NB4 (cell line): ENCODE results near the gene FGF19.

Experiments used
- DNase-seq: peaks from one replicate; pipeline ENCODE4 v3.0.0; 2010; ENCODE audit warnings: low read depth
- H3K4me3 ChIP-seq: one replicate; pipeline ENCODE4 v1.5.1; 2011; ENCODE audit warnings: mild to moderate bottlenecking, low read depth, low read length, moderate library complexity
- MYC ChIP-seq: IDR thresholded peaks from 2 replicates; pipeline ENCODE4 v1.6.1; 2011; ENCODE audit warnings: low read depth, low read length
- POLR2A ChIP-seq: IDR thresholded peaks from 2 replicates; pipeline ENCODE4 v1.6.1; 2011; ENCODE audit warnings: mild to moderate bottlenecking; ENCODE audit not compliant: insufficient read length; ENCODE audit errors: extremely low read depth
- TF ChIP-seq, protein P1 (sequence below): IDR thresholded peaks from one replicate; pipeline ENCODE4 v1.5.1; 2012; ENCODE audit warnings: low read depth, low read length
- TF ChIP-seq, protein P2 (sequence below): IDR thresholded peaks from 2 replicates; pipeline ENCODE4 v1.6.1; 2011; ENCODE audit warnings: low read depth, low read length

FGF19 gene

DNA sequence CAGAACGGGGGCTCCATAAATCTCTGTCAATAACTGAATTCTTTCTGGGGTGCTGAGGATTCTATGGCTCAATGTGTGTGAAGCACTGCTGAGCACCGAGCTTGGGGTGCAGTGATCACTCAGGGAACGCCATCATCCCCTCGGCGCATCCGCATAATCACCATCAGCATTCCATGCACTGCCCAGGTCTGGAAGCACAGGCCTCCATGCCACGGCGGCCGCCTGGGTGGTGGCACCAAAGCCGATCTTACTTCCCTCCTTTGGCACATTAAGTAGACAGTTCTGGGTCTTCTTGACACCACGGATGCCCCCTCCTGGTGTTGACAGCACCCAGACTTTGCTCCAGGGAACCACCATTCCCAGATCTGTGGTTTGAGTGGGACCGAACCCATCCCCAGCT, 44.2 kb downstream of the FGF19 start:
- no peak for DNase-seq
- no peak overlapping the region for H3K4me3 ChIP-seq
- TF ChIP-seq, protein P1, sequence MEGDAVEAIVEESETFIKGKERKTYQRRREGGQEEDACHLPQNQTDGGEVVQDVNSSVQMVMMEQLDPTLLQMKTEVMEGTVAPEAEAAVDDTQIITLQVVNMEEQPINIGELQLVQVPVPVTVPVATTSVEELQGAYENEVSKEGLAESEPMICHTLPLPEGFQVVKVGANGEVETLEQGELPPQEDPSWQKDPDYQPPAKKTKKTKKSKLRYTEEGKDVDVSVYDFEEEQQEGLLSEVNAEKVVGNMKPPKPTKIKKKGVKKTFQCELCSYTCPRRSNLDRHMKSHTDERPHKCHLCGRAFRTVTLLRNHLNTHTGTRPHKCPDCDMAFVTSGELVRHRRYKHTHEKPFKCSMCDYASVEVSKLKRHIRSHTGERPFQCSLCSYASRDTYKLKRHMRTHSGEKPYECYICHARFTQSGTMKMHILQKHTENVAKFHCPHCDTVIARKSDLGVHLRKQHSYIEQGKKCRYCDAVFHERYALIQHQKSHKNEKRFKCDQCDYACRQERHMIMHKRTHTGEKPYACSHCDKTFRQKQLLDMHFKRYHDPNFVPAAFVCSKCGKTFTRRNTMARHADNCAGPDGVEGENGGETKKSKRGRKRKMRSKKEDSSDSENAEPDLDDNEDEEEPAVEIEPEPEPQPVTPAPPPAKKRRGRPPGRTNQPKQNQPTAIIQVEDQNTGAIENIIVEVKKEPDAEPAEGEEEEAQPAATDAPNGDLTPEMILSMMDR: no peak
- TF ChIP-seq, protein P2, sequence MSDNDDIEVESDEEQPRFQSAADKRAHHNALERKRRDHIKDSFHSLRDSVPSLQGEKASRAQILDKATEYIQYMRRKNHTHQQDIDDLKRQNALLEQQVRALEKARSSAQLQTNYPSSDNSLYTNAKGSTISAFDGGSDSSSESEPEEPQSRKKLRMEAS: no peak
- no peak for TF ChIP-seq MYC
- no peak for TF ChIP-seq POLR2A

DNA sequence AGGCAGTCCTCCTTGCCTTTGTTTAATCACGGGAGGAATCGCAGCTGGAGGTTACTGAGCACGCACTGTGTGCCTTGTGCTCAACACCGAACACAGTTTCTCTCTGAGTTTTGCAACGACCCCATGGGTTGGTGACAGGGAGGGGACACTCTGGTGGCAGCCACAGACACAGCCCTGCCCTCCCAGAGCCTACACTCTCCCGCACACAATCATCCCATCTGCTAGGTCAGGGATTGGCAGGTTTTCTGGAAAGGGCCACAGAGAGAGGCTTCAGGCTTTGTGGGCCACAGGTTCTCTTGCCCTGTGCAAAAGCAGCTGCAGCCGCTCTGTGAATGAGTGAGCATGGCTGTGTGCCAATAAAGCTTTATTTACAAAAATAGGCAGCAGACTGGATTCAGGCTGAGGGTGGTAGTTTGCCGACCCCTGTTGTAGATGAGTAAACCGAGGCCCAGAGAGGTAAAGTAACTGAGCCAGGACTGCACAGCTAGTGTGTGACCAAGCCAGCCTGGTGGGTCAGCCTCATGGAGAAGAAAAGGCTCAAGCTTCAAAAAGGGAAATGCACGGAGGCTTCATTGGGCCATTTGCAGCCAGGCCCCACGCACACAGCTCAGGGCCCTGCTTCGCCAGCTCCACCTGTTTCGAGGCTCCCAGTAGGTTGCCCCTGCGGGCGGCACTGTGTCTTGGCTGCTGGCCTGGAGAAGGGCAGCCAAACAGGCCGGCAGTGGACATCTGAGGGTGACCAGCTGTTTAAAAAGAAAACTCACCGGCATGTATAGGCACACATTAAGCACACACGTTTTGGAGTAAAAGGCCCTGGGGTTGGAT, 45.0 kb downstream of the FGF19 start:
- DNase-seq: no peak
- no peak overlapping the region for H3K4me3 ChIP-seq

DNA sequence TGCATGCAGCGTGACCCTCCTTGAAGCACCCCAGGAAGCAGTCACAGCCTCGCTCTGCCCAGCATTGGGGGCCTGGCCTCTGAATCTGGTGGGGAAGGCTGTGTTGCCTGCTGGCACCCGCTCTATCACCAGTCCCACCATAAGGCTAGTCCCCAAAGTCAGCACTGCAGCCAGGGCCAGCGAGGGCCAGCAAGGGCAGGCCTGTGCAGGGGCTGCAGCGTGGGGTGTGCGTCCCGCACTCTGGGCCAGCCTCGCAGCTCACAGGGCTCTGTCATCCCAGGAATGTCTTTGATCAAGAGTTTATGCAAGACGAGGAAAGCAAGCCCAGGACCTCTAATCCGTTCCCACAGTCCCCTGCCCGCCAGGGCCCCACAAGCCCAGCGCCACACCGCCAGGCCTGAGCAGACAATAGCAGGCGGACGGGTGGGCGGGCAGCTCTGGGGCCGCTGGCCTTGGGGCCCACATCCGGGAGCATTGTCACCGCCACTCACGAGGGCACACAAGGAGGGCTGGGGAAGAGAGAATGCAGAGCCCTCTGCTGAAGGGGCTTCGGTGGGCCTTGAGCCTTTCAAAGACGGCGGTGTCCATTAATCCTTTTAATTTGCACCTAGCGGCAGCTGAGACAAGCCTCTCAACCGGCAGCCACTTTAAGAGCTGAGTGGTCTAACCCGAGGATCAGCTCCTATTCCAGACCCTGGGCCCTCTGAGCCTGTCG, 45.8 kb downstream of the FGF19 start:
- H3K4me3 ChIP-seq: no peak overlapping the region
- TF ChIP-seq, protein P1: no peak
- TF ChIP-seq, protein P2: no peak
- TF ChIP-seq MYC (no peak), POLR2A (no peak)
- DNase-seq: no peak

More for the DNA sequence above, 45.0 kb downstream of the FGF19 start:
- TF ChIP-seq, protein P1: no peak

DNA sequence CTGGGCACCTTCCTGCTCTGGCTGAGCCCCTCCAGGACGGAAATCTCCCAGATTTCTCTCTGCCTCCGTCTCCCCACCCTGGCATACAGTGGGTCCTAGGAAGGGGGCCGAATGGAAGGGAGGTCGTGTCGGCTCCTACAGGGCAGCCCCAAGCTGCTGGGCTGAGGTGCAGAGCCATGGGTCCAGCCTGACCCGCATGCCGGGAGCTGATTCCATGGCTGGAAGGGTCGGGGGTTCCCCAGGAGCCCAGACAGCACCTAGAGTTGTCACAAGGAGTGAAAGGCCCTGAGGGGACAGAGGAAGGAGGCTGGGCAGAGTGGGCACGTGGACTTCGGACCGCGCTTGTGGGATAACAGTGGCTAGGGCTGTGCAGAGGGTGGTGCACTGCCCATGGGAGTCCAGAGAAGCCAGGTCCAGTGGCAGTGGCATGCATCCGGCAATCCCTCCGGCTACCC, 46.3 kb downstream of the FGF19 start:
- TF ChIP-seq, protein P1: no peak
- TF ChIP-seq POLR2A (no peak), MYC (no peak)
- TF ChIP-seq, protein P2: no peak
- no peak overlapping the region for H3K4me3 ChIP-seq
- no peak for DNase-seq

DNA sequence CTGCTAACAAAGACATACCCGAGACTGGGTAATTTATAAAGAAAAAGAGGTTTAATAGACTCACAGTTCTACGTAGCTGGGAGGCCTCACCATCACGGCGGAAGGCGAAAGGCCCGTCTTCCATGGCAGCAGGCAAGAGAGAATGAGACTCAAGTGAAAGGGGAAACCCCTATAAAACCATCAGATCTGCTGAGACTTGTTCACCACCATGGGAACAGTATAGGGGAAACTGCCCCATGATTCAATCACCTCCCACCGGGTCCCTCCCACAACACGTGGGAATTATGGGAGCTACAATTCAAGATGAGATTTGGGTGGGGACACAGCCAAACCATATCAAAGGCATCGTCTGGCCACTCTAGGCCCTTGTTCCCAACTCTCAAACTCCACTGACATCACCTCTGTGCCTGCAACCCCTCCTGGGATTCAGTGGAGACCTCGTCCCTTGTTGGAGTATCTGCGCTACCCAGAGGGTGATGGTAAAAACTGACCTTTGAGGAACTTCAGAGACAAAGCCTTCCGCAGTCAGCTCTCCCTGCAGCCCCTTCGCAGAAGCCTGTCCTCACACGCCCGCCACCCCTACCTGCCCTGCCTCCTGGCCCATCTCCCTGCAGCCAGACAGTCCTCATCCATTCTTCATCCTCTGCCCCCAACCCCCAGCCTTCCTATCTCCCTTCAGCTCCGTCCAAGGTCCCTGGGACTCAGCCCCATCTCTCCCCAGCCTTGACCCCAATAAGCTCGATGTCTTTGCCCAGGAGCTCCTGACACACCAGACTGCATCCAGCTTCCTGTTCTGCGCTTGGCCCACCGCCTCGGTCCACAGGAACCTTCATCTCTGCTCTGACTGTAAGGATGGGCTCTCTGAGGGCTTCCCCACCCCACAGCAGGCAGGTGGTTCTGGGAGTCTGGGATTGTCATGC, 47.0 kb downstream of the FGF19 start:
- no peak overlapping the region for H3K4me3 ChIP-seq
- DNase-seq: no peak
- TF ChIP-seq, protein P1: no peak
- TF ChIP-seq MYC: no peak
